Measurements from ENCODE around the gene GALNT16.

The GALNT16 gene

GRCh38 chr14:69399750-69400149, 139.8 kb downstream of the GALNT16 start:
- no peak for DNase-seq (ENCODE audit: low read depth in 2 of 2, low spot score in 1 of 2)

DNA sequence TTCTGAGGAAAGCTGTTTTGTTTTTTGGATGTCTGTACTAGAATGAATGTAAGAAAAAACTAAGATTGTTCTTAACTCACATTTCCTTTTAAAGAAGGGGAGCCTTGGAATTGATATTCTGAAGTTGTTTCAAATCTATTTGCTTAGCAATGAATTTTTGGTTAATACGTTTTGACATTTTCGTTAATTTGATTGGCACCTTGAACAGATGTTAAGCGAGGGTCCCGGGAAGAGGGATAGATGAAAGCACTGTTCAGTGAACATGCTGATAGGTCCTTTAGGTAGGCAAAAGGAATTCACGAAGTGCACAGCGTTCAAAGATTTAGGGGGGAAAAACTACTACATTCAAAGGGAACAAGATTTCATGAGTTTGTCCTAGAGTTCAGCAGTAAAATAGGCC, 140.2 kb downstream of the GALNT16 start:
- no peak for DNase-seq (ENCODE audit: low read depth in 2 of 2, low spot score in 1 of 2)

GRCh38 chr14:69401841-69402240, 141.9 kb downstream of the GALNT16 start:
- no peak for DNase-seq (ENCODE audit: low read depth in 2 of 2, low spot score in 1 of 2)

GRCh38 chr14:69404478-69404877, 144.5 kb downstream of the GALNT16 start:
- no peak for DNase-seq (ENCODE audit: low read depth in 2 of 2, low spot score in 1 of 2)

DNA sequence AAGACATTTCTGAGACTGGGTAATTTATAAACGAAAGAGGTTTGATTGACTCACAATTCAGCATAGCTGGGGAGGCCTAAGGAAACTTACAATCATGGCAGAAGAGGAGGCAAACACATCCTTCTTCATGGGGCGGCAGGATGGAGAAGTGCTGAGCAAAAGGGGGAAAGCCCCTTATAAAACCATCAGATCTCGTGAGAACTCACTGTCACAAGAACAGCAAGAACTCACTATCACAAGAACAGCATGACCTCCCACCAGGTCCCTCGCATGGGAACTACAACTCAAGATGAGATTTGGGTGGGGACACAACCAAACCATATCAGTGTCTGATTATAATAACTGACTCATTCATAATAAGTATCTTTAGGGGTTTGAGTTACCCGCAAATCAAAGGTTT, 144.9 kb downstream of the GALNT16 start:
- no peak for DNase-seq (ENCODE audit: low read depth in 2 of 2, low spot score in 1 of 2)

- no peak for DNase-seq (ENCODE audit: low read depth in 2 of 2, low spot score in 1 of 2)
Measured at GRCh38 chr14:69405762-69406161, 145.8 kb downstream of the GALNT16 start.
